HUES6 (cell line): ENCODE measurements around the gene FCHO1.
A peak's percentile ranks its signal among the peaks of the same experiment; 100 is the strongest.
"Not testable (repeated sequence)": the region's sequence is repeated elsewhere in the genome, so short reads cannot be mapped to it uniquely, and the experiment has no call there.

ENCODE experiments used
- H3K27ac ChIP-seq: 2 replicates; pipeline ENCODE4 v1.7.0; 2013; ENCODE audit warnings: low read depth, mild to moderate bottlenecking, low read length, inconsistent platforms
- H3K27me3 ChIP-seq: 2 replicates; pipeline ENCODE4 v1.6.1; 2013; ENCODE audit warnings: low read length; ENCODE audit not compliant: control insufficient read depth, insufficient read depth
- H3K36me3 ChIP-seq: 2 replicates; pipeline ENCODE4 v1.6.1; 2013; ENCODE audit warnings: low read length; ENCODE audit not compliant: control insufficient read depth, insufficient read depth
- H3K4me1 ChIP-seq: 2 replicates; pipeline ENCODE4 v1.6.1; 2013; ENCODE audit warnings: low read length; ENCODE audit not compliant: control insufficient read depth, insufficient read depth
- H3K4me3 ChIP-seq: 2 replicates; pipeline ENCODE4 v1.5.1; 2013; ENCODE audit warnings: low read depth, low read length
- H3K9ac ChIP-seq: one replicate; pipeline ENCODE4 v1.6.1; 2013; ENCODE audit warnings: mild to moderate bottlenecking, low read length
- H3K9me3 ChIP-seq: 2 replicates; pipeline ENCODE4 v1.6.1; 2013; ENCODE audit warnings: low read depth, low read length; ENCODE audit not compliant: control insufficient read depth, insufficient read depth

FCHO1 gene

GRCh38 chr19:17780781-17781180 is 29.5 kb downstream of the FCHO1 start:
- H3K36me3 ChIP-seq, result peaks cover 12% of the 10 kb centered on the region
- H3K27ac ChIP-seq, result no peak overlapping the region
- H3K4me1 ChIP-seq, result peaks cover 14% of the 10 kb centered on the region
- no peaks in the 10 kb centered on the region for H3K27me3 ChIP-seq
- H3K9ac ChIP-seq, result no peak overlapping the region
- no peaks in the 10 kb centered on the region for H3K9me3 ChIP-seq
- H3K4me3 ChIP-seq, result no peak overlapping the region

- H3K9me3 ChIP-seq, H3K27ac ChIP-seq, H3K9ac ChIP-seq, H3K4me3 ChIP-seq, H3K27me3 ChIP-seq: not testable (repeated sequence)
- Histone ChIP-seq H3K36me3 (peaks cover 12% of the 10 kb centered on the region), H3K4me1 (peaks cover 14% of the 10 kb centered on the region)
Measured at GRCh38 chr19:17783721-17784120, 32.4 kb downstream of the FCHO1 start.

GRCh38 chr19:17784201-17785008 is 33.1 kb downstream of the FCHO1 start:
- no peak overlapping the region for H3K4me3 ChIP-seq
- H3K27ac ChIP-seq, result no peak overlapping the region
- H3K36me3 ChIP-seq, result peaks cover 12% of the 10 kb centered on the region
- peaks cover 8% of the 10 kb centered on the region for H3K4me1 ChIP-seq
- H3K9ac ChIP-seq, result no peak overlapping the region
- no peaks in the 10 kb centered on the region for H3K27me3 ChIP-seq
- H3K9me3 ChIP-seq, result no peaks in the 10 kb centered on the region

GRCh38 chr19:17787274-17787913 is 36.1 kb downstream of the FCHO1 start:
- Histone ChIP-seq H3K4me3 (no peak overlapping the region), H3K9me3 (no peaks in the 10 kb centered on the region), H3K36me3 (peaks cover 8% of the 10 kb centered on the region), H3K4me1 (peaks cover 5% of the 10 kb centered on the region; the same call in 1 of the 2 replicates), H3K9ac (no peak overlapping the region), H3K27me3 (no peaks in the 10 kb centered on the region), H3K27ac (no peak overlapping the region)

- peaks cover 5% of the 10 kb centered on the region; the same call in 1 of the 2 replicates for H3K4me1 ChIP-seq
- peaks cover 2% of the 10 kb centered on the region; the same call in 1 of the 2 replicates for H3K36me3 ChIP-seq
- H3K27ac ChIP-seq, result no peak overlapping the region
- H3K9ac ChIP-seq, result no peak overlapping the region
- no peak overlapping the region for H3K4me3 ChIP-seq
- no peaks in the 10 kb centered on the region for H3K9me3 ChIP-seq
- no peaks in the 10 kb centered on the region; the same call in 1 of the 2 replicates for H3K27me3 ChIP-seq
Measured at GRCh38 chr19:17788632-17789031, 37.4 kb downstream of the FCHO1 start.

GRCh38 chr19:17790059-17790780 is 38.9 kb downstream of the FCHO1 start:
- no peak overlapping the region for H3K4me3 ChIP-seq
- no peaks in the 10 kb centered on the region; the same call in 1 of the 2 replicates for H3K36me3 ChIP-seq
- H3K4me1 ChIP-seq, result 0 out of 2 replicates have a peak, but pooled peaks cover under 1% of the 10 kb centered on the region
- peaks cover 13% of the 10 kb centered on the region for H3K27me3 ChIP-seq
- H3K9me3 ChIP-seq, result no peaks in the 10 kb centered on the region
- H3K9ac ChIP-seq, result no peak overlapping the region
- no peak overlapping the region for H3K27ac ChIP-seq

- peaks cover 5% of the 10 kb centered on the region; the same call in 1 of the 2 replicates for H3K4me1 ChIP-seq
- no peak overlapping the region for H3K9ac ChIP-seq
- H3K27ac ChIP-seq, result no peak overlapping the region
- no peaks in the 10 kb centered on the region for H3K36me3 ChIP-seq
- peaks cover 22% of the 10 kb centered on the region for H3K27me3 ChIP-seq
- peak overlapping the region; percentile 60 for H3K4me3 ChIP-seq
- H3K9me3 ChIP-seq, result no peaks in the 10 kb centered on the region
Measured at GRCh38 chr19:17794412-17794730, 43.1 kb downstream of the FCHO1 start.

GRCh38 chr19:17794731-17795494 is 43.6 kb downstream of the FCHO1 start, which contains the start of gene B3GNT3:
B3GNT3 (plus strand) TSS chr19:17795138; CDS start chr19:17807808, 12,670 bp downstream.
- Histone ChIP-seq H3K4me3 (peak within 1 kb of the TSS; percentile 60), H3K4me1 (peaks cover 5% of the 10 kb centered on the region; the same call in 1 of the 2 replicates), H3K9me3 (no peaks in the 10 kb centered on the region), H3K27ac (no peak within 1 kb of the TSS), H3K9ac (no peak within 1 kb of the TSS), H3K27me3 (peaks cover 22% of the 10 kb centered on the region), H3K36me3 (no peaks in the 10 kb centered on the region)

GRCh38 chr19:17795495-17795856 is 44.2 kb downstream of the FCHO1 start:
- no peak overlapping the region for H3K9ac ChIP-seq
- no peaks in the 10 kb centered on the region for H3K9me3 ChIP-seq
- H3K27me3 ChIP-seq, result peaks cover 22% of the 10 kb centered on the region
- peak overlapping the region; percentile 60 for H3K4me3 ChIP-seq
- H3K36me3 ChIP-seq, result no peaks in the 10 kb centered on the region
- H3K27ac ChIP-seq, result no peak overlapping the region
- H3K4me1 ChIP-seq, result peaks cover 5% of the 10 kb centered on the region; the same call in 1 of the 2 replicates

- H3K4me3 ChIP-seq, result no peak overlapping the region
- no peaks in the 10 kb centered on the region for H3K9me3 ChIP-seq
- no peak overlapping the region for H3K27ac ChIP-seq
- H3K36me3 ChIP-seq, result no peaks in the 10 kb centered on the region
- H3K4me1 ChIP-seq, result peaks cover 5% of the 10 kb centered on the region; the same call in 1 of the 2 replicates
- H3K9ac ChIP-seq, result no peak overlapping the region
- peaks cover 22% of the 10 kb centered on the region for H3K27me3 ChIP-seq
Measured at GRCh38 chr19:17796013-17796837, 44.9 kb downstream of the FCHO1 start.
